Thyroid gland (tissue), 4 donors: ENCODE results near the gene TTLL10. TPM values are rescaled to one million over a fixed set of nuclear protein-coding genes. Genes with fewer than 3 reads are reported as not detected.

ENCODE experiments used
- DNase-seq, 2 donors: peaks; one replicate each; pipeline ENCODE4 v3.0.0-alpha.2; 2019
- H3K27ac ChIP-seq, 3 donors: fragments of 200-600 bp; sonication (generic); 1 replicate in 2 of 3; 2 replicates in 1 of 3; pipeline ENCODE4 v1.5.1; 2016 to 2019; ENCODE audit warnings: mild to moderate bottlenecking in 1 of 3, moderate library complexity in 1 of 3
- H3K27me3 ChIP-seq: fragments of 200-600 bp; sonication (generic); one replicate; pipeline ENCODE4 v1.5.1; 2019
- H3K36me3 ChIP-seq, 2 donors: fragments of 200-600 bp; sonication (generic); one replicate each; pipeline ENCODE4 v1.5.1; 2016 to 2019
- H3K4me1 ChIP-seq, 2 donors: fragments of 200-600 bp; sonication (generic); one replicate each; pipeline ENCODE4 v1.5.1; 2017 to 2019
- H3K4me3 ChIP-seq, 3 donors: fragments of 200-600 bp; sonication (generic); replicated peaks in 1 of 3; 1 replicate in 2 of 3; 2 replicates in 1 of 3; pipeline ENCODE4 v1.5.1; 2016; ENCODE audit warnings: mild to moderate bottlenecking in 1 of 3
- H3K9me3 ChIP-seq: fragments of 200-600 bp; sonication (generic); one replicate; pipeline ENCODE4 v1.5.1; 2017
- CTCF ChIP-seq, 6 experiments: fragments of 200-600 bp in 3 of 6; fragments of 450-650 bp in 3 of 6; sonication (generic) in 3 of 6; IDR thresholded peaks; one replicate each; pipeline ENCODE4 v1.5.1; 2016 to 2019; ENCODE audit warnings: antibody characterized with exemption in 6 of 6, mild to moderate bottlenecking in 2 of 6, inconsistent platforms in 1 of 6, moderate library complexity in 1 of 6
- POLR2A ChIP-seq, 2 donors: fragments of 450-650 bp; IDR thresholded peaks; one replicate each; pipeline ENCODE4 v1.6.1; 2017; ENCODE audit warnings: antibody characterized with exemption in 2 of 2, mild to moderate bottlenecking in 2 of 2, moderate library complexity in 1 of 2
- WGBS, 2 donors: methylation state at CpG; one replicate each; pipeline ENCODE4 v1.1.5; 2017; 5-methylcytosine and 5-hydroxymethylcytosine counted together
- intact Hi-C: fragments of 100-400 bp; cut with DNase I; formaldehyde crosslinking; loops from one replicate; pipeline ENCODE4 v1.15.1; 2023
- total RNA-seq, 4 donors: library from RNA; depleted of rRNA; stranded (reverse); fragments of >200 nt; gene quantifications; one replicate each; pipeline ENCODE4 v1.2.3, GENCODE V29; 2016

Gene TTLL10
- total RNA-seq, 4 donors from 2014 or later: 0.13 to 0.29 TPM; not detected in 2

DNA sequence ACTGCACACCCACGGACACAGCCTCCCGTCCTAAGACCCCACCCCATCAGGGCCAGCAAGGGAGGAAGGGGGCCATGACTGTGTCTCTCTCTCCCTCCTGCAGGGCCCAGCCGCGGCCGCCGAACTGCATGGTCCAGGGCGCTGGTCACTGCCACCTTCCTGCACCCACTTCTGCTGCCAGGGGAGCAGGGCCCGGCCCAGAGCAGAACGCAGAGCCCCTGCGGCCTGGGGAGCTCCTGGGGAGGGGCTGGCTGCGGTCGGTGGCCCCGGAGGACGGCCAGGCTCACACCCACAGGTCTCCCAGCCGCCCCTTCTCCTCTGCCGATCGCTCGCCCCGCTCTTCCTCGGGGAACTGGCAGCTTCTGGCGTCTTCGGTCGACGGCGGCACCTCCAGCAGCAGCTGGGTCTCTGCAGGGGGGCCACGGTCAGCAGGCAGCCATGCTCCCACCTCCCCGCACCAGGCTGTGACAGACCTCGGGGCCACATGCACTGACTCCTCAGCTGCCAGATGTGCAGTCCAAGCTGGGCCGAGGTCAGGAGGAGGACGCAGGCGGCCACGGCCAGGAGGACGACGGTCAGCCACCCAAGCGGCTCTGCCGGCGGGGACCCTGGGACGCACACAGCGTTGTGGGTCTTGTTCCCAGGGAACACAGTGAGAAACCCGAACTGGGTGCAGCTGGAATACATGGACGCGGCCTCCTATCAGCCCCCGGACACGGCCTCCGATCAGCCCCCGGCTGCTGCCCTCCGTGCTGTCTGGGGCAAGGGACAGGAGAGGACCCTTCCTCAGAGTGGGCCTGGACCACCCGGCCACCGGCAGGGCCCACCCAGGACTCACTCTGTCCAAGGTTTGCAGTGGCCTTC, 30.1 kb downstream of the TTLL10 start:
- Histone ChIP-seq H3K27me3 (no peaks in the 10 kb centered on the region), H3K36me3 (no peaks in the 10 kb centered on the region), H3K9me3 (no peaks in the 10 kb centered on the region), H3K27ac (no peak overlapping the region), H3K4me1 (peaks cover 6 to 20% of the 10 kb centered on the region in 2 donors), H3K4me3 (no peak overlapping the region)
- intact Hi-C loops: no loop called here
- TF ChIP-seq CTCF (IDR thresholded peaks at IDR 0.05): no peak
- no peak for TF ChIP-seq POLR2A (IDR thresholded peaks at IDR 0.05)
- 72 to 76% methylated on average over 24 to 28 of the region's 49 CpGs for whole genome bisulfite sequencing, 2 donors
- no peak for DNase-seq

GRCh38 chr1:1204425-1204920, 30.8 kb downstream of the TTLL10 start:
- intact Hi-C loops: no loop called here
- no peak overlapping the region for H3K4me3 ChIP-seq
- H3K4me1 ChIP-seq: peaks cover 6 to 20% of the 10 kb centered on the region in 2 donors
- H3K9me3 ChIP-seq: no peaks in the 10 kb centered on the region
- H3K36me3 ChIP-seq: no peaks in the 10 kb centered on the region
- no peak for DNase-seq
- TF ChIP-seq CTCF (IDR thresholded peaks at IDR 0.05): no peak
- TF ChIP-seq POLR2A (IDR thresholded peaks at IDR 0.05): no peak
- H3K27me3 ChIP-seq: no peaks in the 10 kb centered on the region
- 84 to 91% methylated on average over 6 to 8 of the region's 8 CpGs for WGBS, 2 donors
- no peak overlapping the region for H3K27ac ChIP-seq

DNA sequence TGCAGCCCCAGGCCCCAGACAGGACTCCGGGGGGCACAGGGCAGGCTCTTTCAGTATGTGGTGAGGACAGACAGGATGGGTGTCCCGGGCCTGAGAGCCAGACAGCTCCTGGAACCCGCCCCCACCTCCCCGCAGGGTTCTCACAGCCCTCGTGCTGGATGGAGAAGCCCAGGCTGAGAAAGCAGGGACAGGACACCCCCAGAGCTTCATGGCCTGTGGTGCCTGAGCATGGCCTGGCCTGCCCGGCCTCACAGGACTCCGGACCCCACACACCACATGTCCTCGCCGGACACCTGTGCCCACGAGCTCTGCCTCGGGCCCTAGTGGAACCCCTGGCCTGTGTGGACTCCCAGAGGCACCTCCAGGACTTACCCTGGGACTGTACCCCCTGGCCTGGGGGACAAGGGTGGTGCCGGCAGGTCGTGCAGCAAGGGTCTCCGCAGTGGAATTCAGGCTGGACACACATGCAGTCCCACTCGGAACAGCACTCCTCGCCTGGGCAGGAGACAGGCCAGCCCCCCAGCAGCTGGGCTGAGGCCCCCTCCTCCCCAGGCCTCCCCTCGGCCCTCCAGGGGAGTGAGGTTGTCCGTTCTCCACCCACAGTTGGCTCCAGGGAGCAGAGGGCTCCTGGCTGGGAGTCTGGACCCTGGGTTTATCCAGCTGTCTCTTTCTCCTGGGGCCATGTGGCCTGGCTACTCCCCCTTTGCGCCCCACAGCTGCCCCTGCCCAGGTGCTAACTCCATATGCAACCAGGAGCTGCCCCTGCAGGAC, 31.5 kb downstream of the TTLL10 start:
- no peaks in the 10 kb centered on the region for H3K27me3 ChIP-seq
- H3K36me3 ChIP-seq: no peaks in the 10 kb centered on the region
- DNase-seq: no peak
- TF ChIP-seq CTCF (IDR thresholded peaks at IDR 0.05) (no peak), POLR2A (IDR thresholded peaks at IDR 0.05) (no peak)
- no peak overlapping the region for H3K4me3 ChIP-seq
- no peaks in the 10 kb centered on the region for H3K9me3 ChIP-seq
- peaks cover 6 to 20% of the 10 kb centered on the region in 2 donors for H3K4me1 ChIP-seq
- 80 to 100% methylated on average over 2 to 10 of the region's 19 CpGs for WGBS, 2 donors
- H3K27ac ChIP-seq: no peak overlapping the region
- intact Hi-C loops: no loop called here

DNA sequence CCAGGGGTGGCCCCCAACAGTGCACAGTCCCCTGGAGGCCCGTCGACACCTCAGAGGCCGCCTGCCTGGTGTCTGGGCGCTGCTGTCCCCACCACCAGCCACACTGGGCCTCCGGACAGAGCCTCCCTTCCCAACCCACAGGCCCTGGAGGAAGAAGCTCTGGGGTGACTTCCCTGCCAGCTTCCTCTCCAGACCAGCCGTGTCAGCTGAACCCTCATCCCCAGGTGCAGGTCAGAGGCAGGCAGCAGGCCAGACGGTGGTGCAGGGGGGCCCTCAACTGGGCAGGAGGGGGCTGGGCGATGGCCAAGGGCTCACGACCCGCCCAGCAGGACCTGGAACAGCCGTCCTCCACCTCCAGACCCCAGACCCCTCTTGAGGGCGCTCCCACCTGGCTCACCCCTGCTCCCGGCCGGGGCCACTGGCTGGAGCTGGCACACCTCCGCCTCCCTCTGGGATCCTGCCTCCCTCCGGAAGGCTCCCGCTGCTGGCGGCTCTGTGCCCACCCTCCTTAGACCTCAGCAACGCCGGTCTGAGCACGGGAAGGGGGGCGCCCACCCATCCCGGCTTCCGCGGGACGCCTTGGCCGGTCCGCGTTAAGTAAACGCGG, 32.2 kb downstream of the TTLL10 start:
- DNase-seq: no peak
- H3K27me3 ChIP-seq: no peaks in the 10 kb centered on the region
- no peak overlapping the region for H3K27ac ChIP-seq
- intact Hi-C loops: no loop called here
- 40 to 49% methylated on average over 1 to 5 of the region's 31 CpGs for WGBS, 2 donors
- peak overlapping the region in 1 of 3 donors; percentile 11 for H3K4me3 ChIP-seq
- TF ChIP-seq POLR2A (IDR thresholded peaks at IDR 0.05) (no peak), CTCF (IDR thresholded peaks at IDR 0.05) (no peak)
- no peaks in the 10 kb centered on the region for H3K36me3 ChIP-seq
- peaks cover 6 to 18% of the 10 kb centered on the region in 2 donors for H3K4me1 ChIP-seq
- H3K9me3 ChIP-seq: no peaks in the 10 kb centered on the region
